ENCODE data around the gene MACROH2A1. TPM values are rescaled to one million over a fixed set of nuclear protein-coding genes. Genes with fewer than 3 reads are reported as not detected.

Gene MACROH2A1
- total RNA-seq, 1 donor from 2014 or later, result 215 TPM

- DNase-seq, result no peak
- H3K4me1 Mint-ChIP-seq (ENCODE audit: low read depth, unreplicated experiment), result no peaks in the 10 kb centered on the region
- peaks cover 1% of the 10 kb centered on the region for H3K27me3 Mint-ChIP-seq (ENCODE audit: unreplicated experiment)
- no peaks in the 10 kb centered on the region for H3K9me3 Mint-ChIP-seq (ENCODE audit: unreplicated experiment)
- H3K4me3 Mint-ChIP-seq (ENCODE audit: unreplicated experiment), result no peak overlapping the region
- TF ChIP-seq CTCF (IDR thresholded peaks at IDR 0.05; ENCODE audit: partially characterized antibody, unreplicated experiment), result no peak
- no peak overlapping the region for H3K27ac Mint-ChIP-seq (ENCODE audit: unreplicated experiment)
- H3K36me3 Mint-ChIP-seq (ENCODE audit: unreplicated experiment), result no peaks in the 10 kb centered on the region
These were observed 54.7 kb downstream of the MACROH2A1 start for GRCh38 chr5:135344349-135344748.

DNA sequence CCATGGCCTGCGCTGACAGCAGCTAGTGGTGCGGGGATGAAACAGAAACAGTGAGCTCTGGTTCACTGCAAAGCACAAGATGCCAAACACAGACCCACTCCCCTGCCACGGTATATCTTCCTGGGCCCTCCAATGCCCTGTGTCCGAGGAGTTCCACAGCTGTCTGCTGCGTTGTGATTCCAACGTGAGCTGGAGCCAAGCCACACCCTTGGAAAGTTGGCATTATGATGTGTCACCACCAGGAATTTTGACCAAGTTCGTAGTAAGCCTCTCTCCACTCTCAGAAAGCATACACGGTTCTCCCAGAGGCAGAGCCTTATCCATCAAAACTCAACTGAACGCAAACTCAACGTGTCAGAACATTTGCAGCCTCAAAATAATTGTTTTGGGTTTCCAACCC, 55.6 kb downstream of the MACROH2A1 start:
- H3K4me3 Mint-ChIP-seq (ENCODE audit: unreplicated experiment), result no peak overlapping the region
- no peak for TF ChIP-seq CTCF (IDR thresholded peaks at IDR 0.05; ENCODE audit: partially characterized antibody, unreplicated experiment)
- DNase-seq, result no peak
- no peaks in the 10 kb centered on the region for H3K9me3 Mint-ChIP-seq (ENCODE audit: unreplicated experiment)
- no peak overlapping the region for H3K27ac Mint-ChIP-seq (ENCODE audit: unreplicated experiment)
- H3K36me3 Mint-ChIP-seq (ENCODE audit: unreplicated experiment), result no peaks in the 10 kb centered on the region
- peaks cover 1% of the 10 kb centered on the region for H3K27me3 Mint-ChIP-seq (ENCODE audit: unreplicated experiment)
- no peaks in the 10 kb centered on the region for H3K4me1 Mint-ChIP-seq (ENCODE audit: low read depth, unreplicated experiment)

- Mint-ChIP-seq H3K9me3 (ENCODE audit: unreplicated experiment) (no peaks in the 10 kb centered on the region), H3K27ac (ENCODE audit: unreplicated experiment) (no peak overlapping the region), H3K27me3 (ENCODE audit: unreplicated experiment) (peaks cover 1% of the 10 kb centered on the region), H3K36me3 (ENCODE audit: unreplicated experiment) (no peaks in the 10 kb centered on the region), H3K4me1 (ENCODE audit: low read depth, unreplicated experiment) (no peaks in the 10 kb centered on the region), H3K4me3 (ENCODE audit: unreplicated experiment) (no peak overlapping the region)
- no peak for DNase-seq
- no peak for TF ChIP-seq CTCF (IDR thresholded peaks at IDR 0.05; ENCODE audit: partially characterized antibody, unreplicated experiment)
These were observed 56.5 kb downstream of the MACROH2A1 start for GRCh38 chr5:135342551-135342875.

- no peak overlapping the region for H3K4me3 Mint-ChIP-seq (ENCODE audit: unreplicated experiment)
- no peaks in the 10 kb centered on the region for H3K9me3 Mint-ChIP-seq (ENCODE audit: unreplicated experiment)
- H3K27me3 Mint-ChIP-seq (ENCODE audit: unreplicated experiment), result peaks cover under 1% of the 10 kb centered on the region
- H3K36me3 Mint-ChIP-seq (ENCODE audit: unreplicated experiment), result no peaks in the 10 kb centered on the region
- H3K4me1 Mint-ChIP-seq (ENCODE audit: low read depth, unreplicated experiment), result no peaks in the 10 kb centered on the region
- H3K27ac Mint-ChIP-seq (ENCODE audit: unreplicated experiment), result no peak overlapping the region
- TF ChIP-seq CTCF (IDR thresholded peaks at IDR 0.05; ENCODE audit: partially characterized antibody, unreplicated experiment), result no peak
- DNase-seq, result no peak
These were observed 57.1 kb downstream of the MACROH2A1 start for GRCh38 chr5:135341696-135342550.

GRCh38 chr5:135341016-135341666, 57.9 kb downstream of the MACROH2A1 start:
- TF ChIP-seq CTCF (IDR thresholded peaks at IDR 0.05; ENCODE audit: partially characterized antibody, unreplicated experiment), result no peak
- DNase-seq, result no peak

More at GRCh38 chr5:135341016-135341666, 57.9 kb downstream of the MACROH2A1 start:
- Mint-ChIP-seq H3K27ac (ENCODE audit: unreplicated experiment) (no peak overlapping the region), H3K4me3 (ENCODE audit: unreplicated experiment) (no peak overlapping the region), H3K4me1 (ENCODE audit: low read depth, unreplicated experiment) (no peaks in the 10 kb centered on the region), H3K27me3 (ENCODE audit: unreplicated experiment) (no peaks in the 10 kb centered on the region), H3K36me3 (ENCODE audit: unreplicated experiment) (no peaks in the 10 kb centered on the region), H3K9me3 (ENCODE audit: unreplicated experiment) (no peaks in the 10 kb centered on the region)

All from glutamatergic neuron (in vitro differentiated cells).